Measurements from ENCODE around the gene ATAD3B. TPM values are rescaled to one million over a fixed set of nuclear protein-coding genes. Genes with fewer than 3 reads are reported as not detected.
A peak's percentile ranks its signal among the peaks of the same experiment; 100 is the strongest.

ATAD3B gene
- total and polyA plus RNA-seq, 2 of the 4 experiments (the other 2 are of a cell fraction) = 13.8 to 29.0 TPM

GRCh38 chr1:1440262-1441001 lies 31.1 kb upstream of the ATAD3B start:
- Histone ChIP-seq H4K5ac (ENCODE audit: low read depth, low read length) (no peak overlapping the region), H4K8ac (ENCODE audit: low read depth in 2 of 2, low read length in 2 of 2) (no peak overlapping the region), H3K4me2 (ENCODE audit: low read depth, low read length) (no peak overlapping the region), H3K18ac (ENCODE audit: low read depth, low read length) (no peak overlapping the region), H2BK15ac (ENCODE audit: low read depth, low read length) (no peak overlapping the region), H3K4me3 (ENCODE audit: insufficient read depth, low read depth, low read length) (no peak overlapping the region), H4K91ac (ENCODE audit: insufficient read depth, low read depth, low read length) (no peak overlapping the region), H3K9me3 (ENCODE audit: control insufficient read depth, insufficient read depth, low read length) (no peaks in the 10 kb centered on the region), H2BK20ac (ENCODE audit: low read depth, low read length) (no peak overlapping the region), H3K27me3 (ENCODE audit: control insufficient read depth, insufficient read depth, low read length) (peaks cover 2% of the 10 kb centered on the region; the same call in 1 of the 2 replicates), H3K27ac (ENCODE audit: insufficient read depth, low read length) (no peak overlapping the region), H3K9ac (ENCODE audit: low read depth, low read length) (no peak overlapping the region), H3K4me1 (ENCODE audit: control insufficient read depth, insufficient read depth, low read length) (0 out of 2 replicates have a peak, but pooled peaks cover 2% of the 10 kb centered on the region), H3K23ac (ENCODE audit: low read depth, low read length) (no peak overlapping the region), H2AFZ (replicated peaks; ENCODE audit: low read length, poor library complexity) (peak overlapping the region; percentile 78), H2BK120ac (ENCODE audit: low read depth, low read length) (no peak overlapping the region), H4K20me1 (ENCODE audit: insufficient read depth, low read length) (no peaks in the 10 kb centered on the region), H3K56ac (ENCODE audit: extremely low read depth, insufficient read depth, low read length) (no peak overlapping the region), H3K79me1 (ENCODE audit: low read depth in 1 of 2, low read length in 2 of 2) (0 out of 4 replicates have a peak, but pooled peaks cover 0 to 3% of the 10 kb centered on the region in 2 experiments), H3K14ac (replicated peaks; ENCODE audit: low read depth, low read length) (no peak overlapping the region), H3K4ac (ENCODE audit: low read depth, low read length) (no peak overlapping the region), H2AK5ac (ENCODE audit: low read depth, low read length) (no peak overlapping the region), H2AK9ac (replicated peaks; ENCODE audit: low read depth, low read length, poor library complexity) (peak overlapping the region; percentile 21), H3K9me1 (ENCODE audit: insufficient read depth, low read length) (0 out of 2 replicates have a peak, but pooled peaks cover 2% of the 10 kb centered on the region), H2BK5ac (ENCODE audit: low read depth, low read length, poor library complexity, severe bottlenecking) (no peak overlapping the region), H3K36me3 (ENCODE audit: control insufficient read depth, insufficient read depth, low read length) (no peaks in the 10 kb centered on the region)
- intact Hi-C loops (cut with micrococcal nuclease) (loop anchor here (5.0 kb wide), 1 partner anchor 33 kb away; the partner anchor contains the start of gene MRPL20), in situ Hi-C loops (cut with MboI; ENCODE audit: low sequenced_read_pairs) (no loop called here), dilution Hi-C loops (cut with HindIII; ENCODE audit: low sequenced_read_pairs, unreplicated experiment) (no loop called here)
- WGBS, 2 experiments (ENCODE audit: extremely low coverage in 2 of 2, insufficient read length in 1 of 2) = 94% methylated on average over 7 of the region's 26 CpGs; no CpG with 5 or more reads in 1 of the 2 experiments
- ATAC-seq (ENCODE audit: low read depth) (no peak), DNase-seq (no peak)
- no peak for TF ChIP-seq FOS (IDR thresholded peaks at IDR 0.05; ENCODE audit: low read depth, low read length)
- no peak for TF ChIP-seq RCOR1 (IDR thresholded peaks at IDR 0.05; ENCODE audit: insufficient replicate concordance, low read length)
- no peak for TF ChIP-seq RAD21 (IDR thresholded peaks at IDR 0.05; ENCODE audit: low read length)
- no peak for TF ChIP-seq BHLHE40 (IDR thresholded peaks at IDR 0.05; ENCODE audit: low read depth, low read length)
- TF ChIP-seq, protein P1, sequence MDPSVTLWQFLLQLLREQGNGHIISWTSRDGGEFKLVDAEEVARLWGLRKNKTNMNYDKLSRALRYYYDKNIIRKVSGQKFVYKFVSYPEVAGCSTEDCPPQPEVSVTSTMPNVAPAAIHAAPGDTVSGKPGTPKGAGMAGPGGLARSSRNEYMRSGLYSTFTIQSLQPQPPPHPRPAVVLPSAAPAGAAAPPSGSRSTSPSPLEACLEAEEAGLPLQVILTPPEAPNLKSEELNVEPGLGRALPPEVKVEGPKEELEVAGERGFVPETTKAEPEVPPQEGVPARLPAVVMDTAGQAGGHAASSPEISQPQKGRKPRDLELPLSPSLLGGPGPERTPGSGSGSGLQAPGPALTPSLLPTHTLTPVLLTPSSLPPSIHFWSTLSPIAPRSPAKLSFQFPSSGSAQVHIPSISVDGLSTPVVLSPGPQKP (IDR thresholded peaks at IDR 0.05; ENCODE audit: borderline replicate concordance, low read depth, low read length) = no peak
- TF ChIP-seq MAFK (IDR thresholded peaks at IDR 0.05; ENCODE audit: low read depth, low read length) = no peak
- no peak for TF ChIP-seq POLR2A (IDR thresholded peaks at IDR 0.05; ENCODE audit: low read depth, low read length)
- no peak for TF ChIP-seq NFE2L2 (IDR thresholded peaks at IDR 0.05; ENCODE audit: low read depth, low read length)
- TF ChIP-seq SMC3 (IDR thresholded peaks at IDR 0.05; ENCODE audit: low read depth, low read length) = no peak
- no peak for TF ChIP-seq RFX5 (IDR thresholded peaks at IDR 0.05; ENCODE audit: low read depth, low read length)
- TF ChIP-seq MAZ (IDR thresholded peaks at IDR 0.05; ENCODE audit: borderline replicate concordance, low read depth, low read length) = no peak
- TF ChIP-seq MXI1 (IDR thresholded peaks at IDR 0.05; ENCODE audit: borderline replicate concordance, low read depth, low read length) = no peak
- TF ChIP-seq, protein P2, sequence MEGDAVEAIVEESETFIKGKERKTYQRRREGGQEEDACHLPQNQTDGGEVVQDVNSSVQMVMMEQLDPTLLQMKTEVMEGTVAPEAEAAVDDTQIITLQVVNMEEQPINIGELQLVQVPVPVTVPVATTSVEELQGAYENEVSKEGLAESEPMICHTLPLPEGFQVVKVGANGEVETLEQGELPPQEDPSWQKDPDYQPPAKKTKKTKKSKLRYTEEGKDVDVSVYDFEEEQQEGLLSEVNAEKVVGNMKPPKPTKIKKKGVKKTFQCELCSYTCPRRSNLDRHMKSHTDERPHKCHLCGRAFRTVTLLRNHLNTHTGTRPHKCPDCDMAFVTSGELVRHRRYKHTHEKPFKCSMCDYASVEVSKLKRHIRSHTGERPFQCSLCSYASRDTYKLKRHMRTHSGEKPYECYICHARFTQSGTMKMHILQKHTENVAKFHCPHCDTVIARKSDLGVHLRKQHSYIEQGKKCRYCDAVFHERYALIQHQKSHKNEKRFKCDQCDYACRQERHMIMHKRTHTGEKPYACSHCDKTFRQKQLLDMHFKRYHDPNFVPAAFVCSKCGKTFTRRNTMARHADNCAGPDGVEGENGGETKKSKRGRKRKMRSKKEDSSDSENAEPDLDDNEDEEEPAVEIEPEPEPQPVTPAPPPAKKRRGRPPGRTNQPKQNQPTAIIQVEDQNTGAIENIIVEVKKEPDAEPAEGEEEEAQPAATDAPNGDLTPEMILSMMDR (conservative IDR thresholded peaks at IDR 0.05; ENCODE audit: low read depth, low read length) = no peak
- ChIA-PET POLR2A (ENCODE audit: unreplicated experiment) (no interaction called here), CTCF (interaction anchor here (1.4 to 2.1 kb wide), 3 partner anchors 10 to 40 kb away, joined by 4 to 6 read pairs (median 6); partner anchors contain the start of gene ATAD3C)
- no TSS peak for BruUV-seq (replicated peaks)
